Hematopoietic multipotent progenitor cell treated with erythropoietin and hydrocortisone succinate and interleukin-3 and kit ligand, for 15 days (in vitro differentiated cells): ENCODE data around the gene CD200R1L.

Experiments
- DNase-seq: peaks from one replicate; pipeline ENCODE4 v3.0.0-alpha.2; 2015; ENCODE audit warnings: low spot score

The CD200R1L gene

GRCh38 chr3:112818289-112818688 lies 28.4 kb downstream of the CD200R1L start:
- no peak for DNase-seq

- DNase-seq = no peak
Observed at GRCh38 chr3:112817797-112818196, 28.9 kb downstream of the CD200R1L start.

- no peak for DNase-seq
Observed at GRCh38 chr3:112817271-112817670, 29.4 kb downstream of the CD200R1L start.

- no peak for DNase-seq
Observed at GRCh38 chr3:112815981-112816380, 30.7 kb downstream of the CD200R1L start.

GRCh38 chr3:112814266-112814665 lies 32.4 kb downstream of the CD200R1L start:
- no peak for DNase-seq

- DNase-seq = no peak
Observed at GRCh38 chr3:112813723-112814171, 32.9 kb downstream of the CD200R1L start.

- no peak for DNase-seq
Observed at GRCh38 chr3:112813016-112813415, 33.6 kb downstream of the CD200R1L start.

- DNase-seq = no peak
Observed at GRCh38 chr3:112811917-112812660, 34.6 kb downstream of the CD200R1L start.

GRCh38 chr3:112811131-112811884 lies 35.4 kb downstream of the CD200R1L start:
- no peak for DNase-seq

- no peak for DNase-seq
Observed at GRCh38 chr3:112810561-112810960, 36.1 kb downstream of the CD200R1L start.

- no peak for DNase-seq
Observed at GRCh38 chr3:112808136-112808535, 38.5 kb downstream of the CD200R1L start.

- DNase-seq = no peak
Observed at GRCh38 chr3:112807685-112808084, 39.0 kb downstream of the CD200R1L start.

GRCh38 chr3:112806903-112807302 lies 39.8 kb downstream of the CD200R1L start:
- DNase-seq = no peak

GRCh38 chr3:112805126-112805525 lies 41.5 kb downstream of the CD200R1L start:
- DNase-seq = no peak

- no peak for DNase-seq
Observed at GRCh38 chr3:112804021-112804420, 42.6 kb downstream of the CD200R1L start.

GRCh38 chr3:112803467-112803866 lies 43.2 kb downstream of the CD200R1L start:
- DNase-seq = no peak

- no peak for DNase-seq
Observed at GRCh38 chr3:112802338-112802737, 44.3 kb downstream of the CD200R1L start.

- no peak for DNase-seq
Observed at GRCh38 chr3:112799946-112800345, 46.7 kb downstream of the CD200R1L start.

GRCh38 chr3:112794622-112795172 lies 52.0 kb downstream of the CD200R1L start:
- DNase-seq = no peak

- DNase-seq = no peak
Observed at GRCh38 chr3:112793326-112794081, 53.2 kb downstream of the CD200R1L start.

- DNase-seq = no peak
Observed at GRCh38 chr3:112791736-112792135, 54.9 kb downstream of the CD200R1L start.

- DNase-seq = no peak
Observed at GRCh38 chr3:112789787-112790186, 56.9 kb downstream of the CD200R1L start.
